Neural progenitor cell (in vitro differentiated cells): Measurements from ENCODE around the gene ACP7. TPM values are rescaled to one million over a fixed set of nuclear protein-coding genes. Genes with fewer than 3 reads are reported as not detected.

ENCODE experiments used
- DNase-seq: peaks from one replicate; pipeline ENCODE4 v3.0.0-alpha.2; 2016; ENCODE audit warnings: low spot score
- H2AFZ ChIP-seq: fragments of 200-600 bp; sonication (generic); replicated peaks from 2 replicates; pipeline ENCODE4 v1.6.1; 2016; ENCODE audit warnings: antibody characterized with exemption
- H3F3A ChIP-seq: fragments of 200-600 bp; sonication (generic); 2 replicates; pipeline ENCODE4 v1.6.1; 2016; ENCODE audit warnings: antibody characterized with exemption, low read depth
- H3K27ac ChIP-seq: fragments of 200-600 bp; sonication (generic); 2 replicates; pipeline ENCODE4 v1.5.1; 2016; ENCODE audit warnings: mild to moderate bottlenecking
- H3K27me3 ChIP-seq: fragments of 200-600 bp; sonication (generic); 2 replicates; pipeline ENCODE4 v1.6.1; 2016; ENCODE audit warnings: mild to moderate bottlenecking, moderate library complexity
- H3K36me3 ChIP-seq: fragments of 200-600 bp; sonication (generic); 2 replicates; pipeline ENCODE4 v1.5.1; 2016
- H3K4me1 ChIP-seq: fragments of 200-600 bp; sonication (generic); 2 replicates; pipeline ENCODE4 v1.6.1; 2016; ENCODE audit warnings: mixed run types
- H3K4me2 ChIP-seq: fragments of 200-600 bp; sonication (generic); 2 replicates; pipeline ENCODE4 v1.6.1; 2016
- H3K4me3 ChIP-seq: fragments of 200-600 bp; sonication (generic); 2 replicates; pipeline ENCODE4 v1.5.1; 2016
- H3K79me2 ChIP-seq: fragments of 200-600 bp; sonication (generic); 2 replicates; pipeline ENCODE4 v1.6.1; 2016; ENCODE audit warnings: low read depth
- H3K9ac ChIP-seq: fragments of 200-600 bp; sonication (generic); 2 replicates; pipeline ENCODE4 v1.6.1; 2016
- H3K9me3 ChIP-seq: fragments of 200-600 bp; sonication (generic); 2 replicates; pipeline ENCODE4 v1.5.1; 2016; ENCODE audit warnings: low read depth
- H4K20me1 ChIP-seq: fragments of 200-600 bp; sonication (generic); 2 replicates; pipeline ENCODE4 v1.6.1; 2016; ENCODE audit warnings: low read depth
- H3K27ac Mint-ChIP-seq: 3 replicates; pipeline ENCODE4 v1.8.0; 2021; ENCODE audit warnings: mixed read lengths
- H3K27me3 Mint-ChIP-seq: 2 replicates; pipeline ENCODE4 v1.8.0; 2022; ENCODE audit warnings: low read depth, mild to moderate bottlenecking, inconsistent platforms, moderate library complexity, mixed read lengths; ENCODE audit not compliant: insufficient read depth
- H3K36me3 Mint-ChIP-seq: 3 replicates; pipeline ENCODE4 v1.8.0; 2021; ENCODE audit warnings: mixed read lengths
- H3K4me1 Mint-ChIP-seq: 3 replicates; pipeline ENCODE4 v1.8.0; 2021; ENCODE audit warnings: mixed read lengths
- H3K4me3 Mint-ChIP-seq: 3 replicates; pipeline ENCODE4 v1.8.0; 2021; ENCODE audit warnings: mild to moderate bottlenecking, moderate library complexity, mixed read lengths
- H3K9me3 Mint-ChIP-seq: 3 replicates; pipeline ENCODE4 v1.8.0; 2020; ENCODE audit warnings: mixed read lengths
- CTCF ChIP-seq: fragments of 200-600 bp; sonication (generic); IDR thresholded peaks from 2 replicates; pipeline ENCODE4 v1.5.1; 2017; ENCODE audit warnings: antibody characterized with exemption, mild to moderate bottlenecking
- EZH2 ChIP-seq: fragments of 200-600 bp; sonication (generic); IDR thresholded peaks from 2 replicates; pipeline ENCODE4 v1.6.1; 2017; ENCODE audit warnings: antibody characterized with exemption, mild to moderate bottlenecking, moderate library complexity
- EZH2phosphoT487 ChIP-seq: fragments of 200-600 bp; sonication (generic); IDR thresholded peaks from 2 replicates; pipeline ENCODE4 v1.6.1; 2017; ENCODE audit warnings: antibody characterized with exemption
- total RNA-seq: library from RNA; depleted of rRNA; stranded (reverse); fragments of >200 nt; gene quantifications from 2 replicates; pipeline ENCODE4 v1.2.3, GENCODE V29; 2015; ENCODE audit warnings: low replicate concordance

ACP7 gene
- total RNA-seq, 1 donor from 2014 or later, result not detected

- Histone ChIP-seq H3K27me3 (peaks cover 4% of the 10 kb centered on the region), H2AFZ (no peak overlapping the region), H3K27ac (no peak overlapping the region), H3F3A (no peaks in the 10 kb centered on the region), H3K4me3 (no peak overlapping the region), H4K20me1 (no peaks in the 10 kb centered on the region), H3K4me1 (no peaks in the 10 kb centered on the region), H3K9me3 (no peaks in the 10 kb centered on the region), H3K4me2 (no peak overlapping the region), H3K36me3 (no peaks in the 10 kb centered on the region), H3K79me2 (no peaks in the 10 kb centered on the region), H3K9ac (no peak overlapping the region)
- H3K9me3 Mint-ChIP-seq, result peaks cover 13% of the 10 kb centered on the region
- H3K4me1 Mint-ChIP-seq, result no peaks in the 10 kb centered on the region
- H3K27me3 Mint-ChIP-seq, result peaks cover 5% of the 10 kb centered on the region
- TF ChIP-seq EZH2, result no peak
- TF ChIP-seq CTCF, result no peak
- no peak for TF ChIP-seq EZH2phosphoT487
- no peaks in the 10 kb centered on the region for H3K36me3 Mint-ChIP-seq
- no peak overlapping the region for H3K27ac Mint-ChIP-seq
- DNase-seq, result no peak
- no peak overlapping the region for H3K4me3 Mint-ChIP-seq
Measured at GRCh38 chr19:39047073-39047472, 37.1 kb upstream of the ACP7 start.

GRCh38 chr19:39052243-39052746, 31.9 kb upstream of the ACP7 start:
- no peaks in the 10 kb centered on the region for H3F3A ChIP-seq

GRCh38 chr19:39052846-39053245, 31.3 kb upstream of the ACP7 start:
- Histone ChIP-seq H3K4me2 (no peak overlapping the region), H3K4me3 (no peak overlapping the region), H3K9ac (no peak overlapping the region), H3K27ac (no peak overlapping the region), H3F3A (no peaks in the 10 kb centered on the region), H3K4me1 (no peaks in the 10 kb centered on the region), H3K79me2 (no peaks in the 10 kb centered on the region), H3K27me3 (peaks cover 4% of the 10 kb centered on the region), H3K36me3 (no peaks in the 10 kb centered on the region), H2AFZ (no peak overlapping the region), H3K9me3 (no peaks in the 10 kb centered on the region), H4K20me1 (no peaks in the 10 kb centered on the region)
- H3K4me1 Mint-ChIP-seq, result no peaks in the 10 kb centered on the region
- peaks cover 5% of the 10 kb centered on the region for H3K9me3 Mint-ChIP-seq
- H3K27me3 Mint-ChIP-seq, result no peaks in the 10 kb centered on the region
- no peak overlapping the region for H3K4me3 Mint-ChIP-seq
- H3K27ac Mint-ChIP-seq, result no peak overlapping the region
- TF ChIP-seq EZH2phosphoT487 (no peak), CTCF (no peak), EZH2 (no peak)
- H3K36me3 Mint-ChIP-seq, result no peaks in the 10 kb centered on the region
- no peak for DNase-seq

More at GRCh38 chr19:39052243-39052746, 31.9 kb upstream of the ACP7 start:
- Histone ChIP-seq H3K4me3 (no peak overlapping the region), H2AFZ (no peak overlapping the region), H3K36me3 (no peaks in the 10 kb centered on the region), H3K79me2 (no peaks in the 10 kb centered on the region), H3K4me1 (no peaks in the 10 kb centered on the region), H3K27ac (no peak overlapping the region), H3K9ac (no peak overlapping the region), H3K4me2 (no peak overlapping the region), H3K27me3 (peaks cover 4% of the 10 kb centered on the region), H3K9me3 (no peaks in the 10 kb centered on the region), H4K20me1 (no peaks in the 10 kb centered on the region)
- Mint-ChIP-seq H3K9me3 (peaks cover 3% of the 10 kb centered on the region), H3K4me3 (no peak overlapping the region), H3K36me3 (no peaks in the 10 kb centered on the region), H3K27me3 (no peaks in the 10 kb centered on the region), H3K4me1 (no peaks in the 10 kb centered on the region), H3K27ac (no peak overlapping the region)
- no peak for TF ChIP-seq EZH2
- no peak for TF ChIP-seq EZH2phosphoT487
- peak; percentile 95 for TF ChIP-seq CTCF
- DNase-seq, result peak; percentile 85
